Upper lobe of left lung (tissue), 4 donors: ENCODE results near the gene OBSCN.

Source experiments
- CTCF ChIP-seq, 6 experiments: fragments of 450-650 bp in 4 of 6; fragments of 200-600 bp in 2 of 6; sonication (generic) in 2 of 6; IDR thresholded peaks; one replicate each; pipeline ENCODE4 v1.5.1; 2016 to 2019; ENCODE audit warnings: antibody characterized with exemption in 6 of 6
- EP300 ChIP-seq, 4 donors: sonication (generic); formaldehyde crosslinking; IDR thresholded peaks; one replicate each; pipeline ENCODE4 v1.5.1; 2017; ENCODE audit warnings: antibody characterized with exemption in 4 of 4, control low read depth in 2 of 4
- POLR2A ChIP-seq, 4 donors: fragments of 450-650 bp; IDR thresholded peaks; one replicate each; pipeline ENCODE4 v1.5.1; 2016 to 2017; ENCODE audit warnings: antibody characterized with exemption in 4 of 4, mild to moderate bottlenecking in 2 of 4
- POLR2AphosphoS5 ChIP-seq, 2 donors: sonication (generic); formaldehyde crosslinking; IDR thresholded peaks; one replicate each; pipeline ENCODE4 v1.5.1; 2017; ENCODE audit warnings: antibody characterized with exemption in 2 of 2

- no peak for TF ChIP-seq CTCF (IDR thresholded peaks at IDR 0.05)
- TF ChIP-seq POLR2AphosphoS5 (IDR thresholded peaks at IDR 0.05), result no peak
- TF ChIP-seq POLR2A (IDR thresholded peaks at IDR 0.05), result no peak
- TF ChIP-seq EP300 (IDR thresholded peaks at IDR 0.05), result no peak
These were observed 97.0 kb downstream of the OBSCN start for GRCh38 chr1:228304766-228305395.
